H1 (cell line): ENCODE results near the gene LAP3. TPM values are rescaled to one million over a fixed set of nuclear protein-coding genes. Genes with fewer than 3 reads are reported as not detected.

Experiments used
- ASH2L ChIP-seq: fragments of 200-600, 300-600 bp; sonication (generic); IDR thresholded peaks from one replicate; pipeline ENCODE4 v1.7.1; 2017; ENCODE audit warnings: low read length
- BCL11A ChIP-seq, 2 experiments: IDR thresholded peaks; one replicate each; pipeline ENCODE4 v1.6.1; 2011; ENCODE audit warnings: low read depth in 2 of 2, low read length in 2 of 2, mild to moderate bottlenecking in 2 of 2
- BRCA1 ChIP-seq: IDR thresholded peaks from 2 replicates; pipeline ENCODE4 v1.6.1; 2012; ENCODE audit warnings: low read depth, low read length, improper control_type of control experiment
- CBX8 ChIP-seq: fragments of 300-800, 300-1000 bp; sonication (generic); IDR thresholded peaks from 2 replicates; pipeline ENCODE4 v1.7.1; 2016; ENCODE audit warnings: low read depth, low read length, borderline replicate concordance
- CHD7 ChIP-seq: fragments of 300-600 bp; sonication (generic); IDR thresholded peaks from 2 replicates; pipeline ENCODE4 v1.7.1; 2012; ENCODE audit warnings: low read length, moderate library complexity, mild to moderate bottlenecking, inconsistent platforms; ENCODE audit not compliant: insufficient replicate concordance
- E2F6 ChIP-seq: IDR thresholded peaks from 2 replicates; pipeline ENCODE4 v1.6.1; 2012; ENCODE audit warnings: inconsistent platforms
- EGR1 ChIP-seq: IDR thresholded peaks from 2 replicates; pipeline ENCODE4 v1.6.1; 2011; ENCODE audit warnings: low read depth, low read length, borderline replicate concordance
- KDM1A ChIP-seq: fragments of 200-600, 300-600 bp; sonication (generic); IDR thresholded peaks from 2 replicates; pipeline ENCODE4 v1.7.1; 2016; ENCODE audit warnings: mild to moderate bottlenecking, low read length, borderline replicate concordance
- POLR2A ChIP-seq, 2 experiments: IDR thresholded peaks; 1 replicate in 1 of 2; 2 replicates in 1 of 2; pipeline ENCODE4 v1.6.1; 2011; ENCODE audit warnings: low read depth in 2 of 2, low read length in 2 of 2, mild to moderate bottlenecking in 2 of 2; ENCODE audit errors: control extremely low read depth in 1 of 2
- RFX5 ChIP-seq: IDR thresholded peaks from 2 replicates; pipeline ENCODE4 v1.6.1; 2011; ENCODE audit warnings: low read depth, low read length, improper control_type of control experiment, borderline replicate concordance
- SUZ12 ChIP-seq: fragments of 200-600 bp; sonication (generic); IDR thresholded peaks from 2 replicates; pipeline ENCODE4 v1.6.1; 2012; ENCODE audit warnings: mild to moderate bottlenecking, inconsistent platforms, low read length, moderate library complexity, mixed read lengths
- polyA plus RNA-seq, 7 experiments: library from polyadenylated mRNA; depleted of rRNA in 3 of 7; stranded (reverse) in 5 of 7; unstranded in 2 of 7; fragments of >200 nt in 5 of 7; fragments of 200-250 nt in 2 of 7; gene quantifications; 1 replicate in 5 of 7; 2 replicates in 1 of 7; 4 replicates in 1 of 7; pipeline versions ENCODE4 v1.2.1 to v1.2.3, GENCODE V29; 2011 to 2013; ENCODE audit warnings: missing spikeins in 2 of 7, mixed read lengths in 2 of 7
- total RNA-seq: library from RNA; stranded (reverse); fragmentation: NEBNext Ultra II Directional; extraction: Animal tissue kit (Norgen Biotek cat#: 25700); gene quantifications from 2 replicates; pipeline ENCODE4 v1.2.1, GENCODE V29; 2021

LAP3 gene
- total and polyA plus RNA-seq, 2 of the 8 experiments (the other 6 are each of a cell fraction or from before 2014, with no cell fraction given) = 28.3 to 50.9 TPM

GRCh38 chr4:17650406-17650805 is 73.4 kb downstream of the LAP3 start (continued):
- TF ChIP-seq CHD7 = no peak
- no peak for TF ChIP-seq ASH2L
- TF ChIP-seq EGR1 = no peak
- TF ChIP-seq CBX8 = no peak
- TF ChIP-seq SUZ12 = no peak
- TF ChIP-seq E2F6 = no peak
- TF ChIP-seq BRCA1 = no peak
- TF ChIP-seq BCL11A (IDR thresholded peaks at IDR 0.05; ENCODE audit: low read depth in 2 of 2, low read length in 2 of 2) = no peak
- no peak for TF ChIP-seq KDM1A
- no peak for TF ChIP-seq POLR2A (IDR thresholded peaks at IDR 0.05; ENCODE audit: control extremely low read depth in 1 of 2, low read depth in 2 of 2, low read length in 2 of 2)
- no peak for TF ChIP-seq RFX5
